ENCODE results near the gene UBA5.

The UBA5 gene

GRCh38 chr3:132622148-132622547 is 38.0 kb upstream of the UBA5 start:
- no peaks in the 10 kb centered on the region for H4K20me1 ChIP-seq (ENCODE audit: insufficient read depth, low read length)
- DNase-seq, result no peak
- H3K27me3 ChIP-seq (replicated peaks; ENCODE audit: insufficient read depth, low read length), result no peaks in the 10 kb centered on the region
- no peaks in the 10 kb centered on the region for H3K36me3 ChIP-seq (replicated peaks; ENCODE audit: insufficient read depth, low read length)
- H2AFZ ChIP-seq (ENCODE audit: low read length), result no peak overlapping the region
- no peaks in the 10 kb centered on the region for H3K79me2 ChIP-seq (ENCODE audit: low read length)
- H3F3A ChIP-seq (ENCODE audit: insufficient read depth, low read length), result peaks cover 2% of the 10 kb centered on the region; the same call in 1 of the 2 replicates
- no peak overlapping the region for H3K4me3 ChIP-seq (ENCODE audit: low read length)
- H3K9me3 ChIP-seq (replicated peaks; ENCODE audit: insufficient read depth, low read length), result no peaks in the 10 kb centered on the region
- H3K4me1 ChIP-seq (ENCODE audit: low read length), result peaks cover 19% of the 10 kb centered on the region
- no peaks in the 10 kb centered on the region for H3K9me2 ChIP-seq (replicated peaks; ENCODE audit: insufficient read depth, low read length)
- no peak for TF ChIP-seq EZH2phosphoT487 (IDR thresholded peaks at IDR 0.05; ENCODE audit: low read length)
- TF ChIP-seq CTCF (IDR thresholded peaks at IDR 0.05; ENCODE audit: low read length), result no peak
- no peak for TF ChIP-seq EZH2 (optimal IDR thresholded peaks at IDR 0.05; ENCODE audit: low read depth, low read length)
- H3K27ac ChIP-seq (ENCODE audit: low read length), result no peak overlapping the region
- no peak overlapping the region for H3K4me2 ChIP-seq (ENCODE audit: low read depth, low read length)
- no peak overlapping the region for H3K9ac ChIP-seq (ENCODE audit: low read length)

- no peaks in the 10 kb centered on the region for H4K20me1 ChIP-seq (ENCODE audit: insufficient read depth, low read length)
- TF ChIP-seq CTCF (IDR thresholded peaks at IDR 0.05; ENCODE audit: low read length) (no peak), EZH2 (optimal IDR thresholded peaks at IDR 0.05; ENCODE audit: low read depth, low read length) (no peak), EZH2phosphoT487 (IDR thresholded peaks at IDR 0.05; ENCODE audit: low read length) (no peak)
- H3F3A ChIP-seq (ENCODE audit: insufficient read depth, low read length), result peaks cover 2% of the 10 kb centered on the region; the same call in 1 of the 2 replicates
- H3K27me3 ChIP-seq (replicated peaks; ENCODE audit: insufficient read depth, low read length), result no peaks in the 10 kb centered on the region
- no peak overlapping the region for H3K9ac ChIP-seq (ENCODE audit: low read length)
- H3K36me3 ChIP-seq (replicated peaks; ENCODE audit: insufficient read depth, low read length), result no peaks in the 10 kb centered on the region
- H2AFZ ChIP-seq (ENCODE audit: low read length), result no peak overlapping the region
- no peak overlapping the region for H3K4me2 ChIP-seq (ENCODE audit: low read depth, low read length)
- peaks cover 19% of the 10 kb centered on the region for H3K4me1 ChIP-seq (ENCODE audit: low read length)
- no peaks in the 10 kb centered on the region for H3K79me2 ChIP-seq (ENCODE audit: low read length)
- no peak overlapping the region for H3K27ac ChIP-seq (ENCODE audit: low read length)
- no peak for DNase-seq
- H3K9me2 ChIP-seq (replicated peaks; ENCODE audit: insufficient read depth, low read length), result no peaks in the 10 kb centered on the region
- no peaks in the 10 kb centered on the region for H3K9me3 ChIP-seq (replicated peaks; ENCODE audit: insufficient read depth, low read length)
- no peak overlapping the region for H3K4me3 ChIP-seq (ENCODE audit: low read length)
Measured at GRCh38 chr3:132622761-132623160, 37.4 kb upstream of the UBA5 start.

- Histone ChIP-seq H3K27ac (ENCODE audit: low read length) (no peak overlapping the region), H3K36me3 (replicated peaks; ENCODE audit: insufficient read depth, low read length) (no peaks in the 10 kb centered on the region), H3K27me3 (replicated peaks; ENCODE audit: insufficient read depth, low read length) (no peaks in the 10 kb centered on the region), H2AFZ (ENCODE audit: low read length) (no peak overlapping the region), H3F3A (ENCODE audit: insufficient read depth, low read length) (peaks cover 2% of the 10 kb centered on the region; the same call in 1 of the 2 replicates), H3K4me1 (ENCODE audit: low read length) (peaks cover 19% of the 10 kb centered on the region), H3K4me2 (ENCODE audit: low read depth, low read length) (no peak overlapping the region), H3K79me2 (ENCODE audit: low read length) (no peaks in the 10 kb centered on the region), H3K9me2 (replicated peaks; ENCODE audit: insufficient read depth, low read length) (no peaks in the 10 kb centered on the region), H3K9me3 (replicated peaks; ENCODE audit: insufficient read depth, low read length) (no peaks in the 10 kb centered on the region), H4K20me1 (ENCODE audit: insufficient read depth, low read length) (no peaks in the 10 kb centered on the region), H3K4me3 (ENCODE audit: low read length) (no peak overlapping the region), H3K9ac (ENCODE audit: low read length) (no peak overlapping the region)
- no peak for DNase-seq
- TF ChIP-seq EZH2phosphoT487 (IDR thresholded peaks at IDR 0.05; ENCODE audit: low read length), result no peak
- TF ChIP-seq EZH2 (optimal IDR thresholded peaks at IDR 0.05; ENCODE audit: low read depth, low read length), result no peak
- no peak for TF ChIP-seq CTCF (IDR thresholded peaks at IDR 0.05; ENCODE audit: low read length)
Measured at GRCh38 chr3:132623646-132624045, 36.5 kb upstream of the UBA5 start.
